Upper lobe of right lung (tissue), 1 donor: ENCODE results near the gene MGLL. TPM values are rescaled to one million over a fixed set of nuclear protein-coding genes. Genes with fewer than 3 reads are reported as not detected.

Experiments used
- ATAC-seq: fragments of 200-7000 bp; cut with Tn5 transposase; one replicate; pipeline ENCODE4 v1.9.1; 2020; ENCODE audit warnings: mild to moderate bottlenecking, moderate library complexity
- DNase-seq: peaks from one replicate; pipeline ENCODE4 v3.0.0-alpha.2; 2020
- H3K27ac ChIP-seq: fragments of 200-600 bp; one replicate; pipeline ENCODE4 v1.8.0; 2022
- H3K27me3 ChIP-seq: fragments of 200-600 bp; one replicate; pipeline ENCODE4 v1.8.0; 2022; ENCODE audit warnings: mild to moderate bottlenecking
- H3K36me3 ChIP-seq: fragments of 200-600 bp; one replicate; pipeline ENCODE4 v1.8.0; 2022
- H3K4me1 ChIP-seq: fragments of 200-600 bp; one replicate; pipeline ENCODE4 v1.8.0; 2022
- H3K4me3 ChIP-seq: fragments of 200-600 bp; one replicate; pipeline ENCODE4 v1.8.0; 2022; ENCODE audit warnings: mild to moderate bottlenecking
- H3K9me3 ChIP-seq: fragments of 200-600 bp; one replicate; pipeline ENCODE4 v1.8.0; 2022
- CTCF ChIP-seq: fragments of 200-600 bp; IDR thresholded peaks from one replicate; pipeline ENCODE4 v1.8.0; 2022; ENCODE audit warnings: antibody characterized with exemption
- intact Hi-C: fragments of 100-400 bp; cut with DNase I; formaldehyde crosslinking; loops from one replicate; pipeline ENCODE4 v1.11.0; 2022
- total RNA-seq: library from RNA; stranded (reverse); fragmentation: NEBNext Ultra II Directional; extraction: Animal tissue kit (Norgen Biotek cat#: 25700); gene quantifications from one replicate; pipeline ENCODE4 v1.2.1, GENCODE V29; 2021
- donor health status: DM: no; HTN: yes; CAD: no; lungs with severe emphysema.

The MGLL gene
- total RNA-seq, 1 donor from 2014 or later, result 194 TPM

GRCh38 chr3:127786353-127787070 lies 35.8 kb downstream of the MGLL start:
- H3K4me3 ChIP-seq, result no peak overlapping the region
- no peaks in the 10 kb centered on the region for H3K27me3 ChIP-seq
- DNase-seq, result peak; percentile 79
- peak overlapping the region; percentile 55 for H3K27ac ChIP-seq
- H3K36me3 ChIP-seq, result no peaks in the 10 kb centered on the region
- intact Hi-C loops, result no loop called here
- TF ChIP-seq CTCF, result no peak
- peak; percentile 50 for ATAC-seq
- H3K4me1 ChIP-seq, result peaks cover 50% of the 10 kb centered on the region
- no peaks in the 10 kb centered on the region for H3K9me3 ChIP-seq

- intact Hi-C loops, result no loop called here
- H3K4me1 ChIP-seq, result peaks cover 49% of the 10 kb centered on the region
Measured at GRCh38 chr3:127785711-127786265, 36.5 kb downstream of the MGLL start.

GRCh38 chr3:127784865-127785710 lies 37.2 kb downstream of the MGLL start:
- Histone ChIP-seq H3K36me3 (no peaks in the 10 kb centered on the region), H3K27me3 (no peaks in the 10 kb centered on the region), H3K4me3 (no peak overlapping the region), H3K4me1 (peaks cover 55% of the 10 kb centered on the region), H3K27ac (peak overlapping the region; percentile 55), H3K9me3 (no peaks in the 10 kb centered on the region)
- no peak for TF ChIP-seq CTCF
- intact Hi-C loops, result no loop called here
- peak; percentile 89 for ATAC-seq
- DNase-seq, result peak; percentile 82

More at GRCh38 chr3:127785711-127786265, 36.5 kb downstream of the MGLL start:
- H3K27me3 ChIP-seq, result no peaks in the 10 kb centered on the region
- H3K36me3 ChIP-seq, result no peaks in the 10 kb centered on the region
- no peak for TF ChIP-seq CTCF
- no peak overlapping the region for H3K4me3 ChIP-seq
- ATAC-seq (peak; percentile 6), DNase-seq (peak; percentile 62)
- no peaks in the 10 kb centered on the region for H3K9me3 ChIP-seq
- peak overlapping the region; percentile 55 for H3K27ac ChIP-seq

GRCh38 chr3:127784283-127784682 lies 38.0 kb downstream of the MGLL start:
- Histone ChIP-seq H3K9me3 (no peaks in the 10 kb centered on the region), H3K4me1 (peaks cover 63% of the 10 kb centered on the region), H3K4me3 (no peak overlapping the region), H3K36me3 (no peaks in the 10 kb centered on the region), H3K27me3 (no peaks in the 10 kb centered on the region), H3K27ac (peak overlapping the region; percentile 55)
- ATAC-seq (no peak), DNase-seq (peak; percentile 53)
- intact Hi-C loops, result no loop called here
- TF ChIP-seq CTCF, result no peak

GRCh38 chr3:127783642-127784160 lies 38.6 kb downstream of the MGLL start:
- DNase-seq (peak; percentile 34), ATAC-seq (no peak)
- Histone ChIP-seq H3K4me3 (no peak overlapping the region), H3K27me3 (no peaks in the 10 kb centered on the region), H3K27ac (no peak overlapping the region), H3K36me3 (no peaks in the 10 kb centered on the region), H3K4me1 (peaks cover 63% of the 10 kb centered on the region), H3K9me3 (no peaks in the 10 kb centered on the region)
- TF ChIP-seq CTCF, result no peak
- intact Hi-C loops, result no loop called here
